Heart left ventricle (tissue), 16 donors: ENCODE data around the gene ZFYVE26. TPM values are rescaled to one million over a fixed set of nuclear protein-coding genes. Genes with fewer than 3 reads are reported as not detected.
"Not testable (repeated sequence)": the region's sequence is repeated elsewhere in the genome, so short reads cannot be mapped to it uniquely, and the experiment has no call there.

Experiments
- ATAC-seq, 4 donors: fragments of 200-7000 bp; cut with Tn5 transposase; one replicate each; pipeline ENCODE4 v1.9.1; 2020 to 2022; ENCODE audit warnings: moderate library complexity in 4 of 4, mild to moderate bottlenecking in 3 of 4, moderate number of reproducible peaks in 1 of 4
- DNase-seq, 5 donors: peaks; one replicate each; pipeline ENCODE4 v3.0.0-alpha.2; 2020
- H3K27ac ChIP-seq, 12 donors: fragments of 200-600 bp; sonication (generic) in 4 of 12; one replicate each; pipeline versions ENCODE4 v1.5.0 to v1.8.0; 2016 to 2022; ENCODE audit warnings: mild to moderate bottlenecking in 2 of 12
- H3K27me3 ChIP-seq, 9 donors: fragments of 200-600 bp; sonication (generic) in 2 of 9; one replicate each; pipeline versions ENCODE4 v1.5.1 to v1.8.0; 2016 to 2022; ENCODE audit warnings: mild to moderate bottlenecking in 3 of 9
- H3K36me3 ChIP-seq, 9 donors: fragments of 200-600 bp; sonication (generic) in 2 of 9; one replicate each; pipeline versions ENCODE4 v1.5.0 to v1.8.0; 2018 to 2022; ENCODE audit warnings: mild to moderate bottlenecking in 2 of 9
- H3K4me1 ChIP-seq, 12 donors: fragments of 200-600 bp; sonication (generic) in 4 of 12; one replicate each; pipeline versions ENCODE4 v1.5.0 to v1.8.0; 2016 to 2022; ENCODE audit warnings: mild to moderate bottlenecking in 3 of 12
- H3K4me3 ChIP-seq, 12 donors: fragments of 200-600 bp; sonication (generic) in 4 of 12; one replicate each; pipeline versions ENCODE4 v1.5.0 to v1.8.0; 2017 to 2022; ENCODE audit warnings: mild to moderate bottlenecking in 9 of 12, moderate library complexity in 4 of 12
- H3K9me3 ChIP-seq, 12 donors: fragments of 200-600 bp; sonication (generic) in 4 of 12; one replicate each; pipeline versions ENCODE4 v1.5.0 to v1.8.0; 2016 to 2022; ENCODE audit warnings: mild to moderate bottlenecking in 1 of 12
- CTCF ChIP-seq, 12 donors: fragments of 200-600 bp; sonication (generic) in 4 of 12; IDR thresholded peaks; one replicate each; pipeline versions ENCODE4 v1.5.0 to v1.8.0; 2018 to 2022; ENCODE audit warnings: antibody characterized with exemption in 12 of 12, mild to moderate bottlenecking in 5 of 12
- POLR2A ChIP-seq, 2 donors: fragments of 450-650 bp; IDR thresholded peaks; one replicate each; pipeline ENCODE4 v1.6.1; 2017; ENCODE audit warnings: antibody characterized with exemption in 2 of 2, mild to moderate bottlenecking in 2 of 2, moderate library complexity in 2 of 2
- WGBS, 4 donors: extraction: QIAGEN DNeasy Blood & Tissue Kit in 2 of 4; methylation state at CpG; one replicate each; pipeline versions ENCODE4 v1.1.5 to v1.1.7; 2013 to 2018; 5-methylcytosine and 5-hydroxymethylcytosine counted together
- intact Hi-C, 10 donors: fragments of 100-400 bp; cut with DNase I; formaldehyde crosslinking; loops; one replicate each; pipeline versions ENCODE4 v1.11.1 to v1.14.2; 2022
- polyA plus RNA-seq, 2 donors: library from polyadenylated mRNA; stranded (reverse); fragments of 200-250 nt; gene quantifications; one replicate each; pipeline ENCODE4 v1.2.3, GENCODE V29; 2013
- total RNA-seq, 9 donors: library from RNA; depleted of rRNA in 2 of 9; stranded (reverse); fragments of >200 nt in 2 of 9; fragmentation: NEBNext Ultra II Directional in 3 of 9; extraction: Animal tissue kit (Norgen Biotek cat#: 25700) in 3 of 9; gene quantifications; one replicate each; pipeline versions ENCODE4 v1.1.0 to v1.2.4, GENCODE V29; 2016 to 2023
- donor health status: ischemic (EF 13 %, LVEDD 7.1; RV severe dilation, severe dysfunction).
- donor health status: healthy with polysubstance abuse.
- donor health status: DM: no; HTN: yes; CAD: no.
- donor health status: DM: no; HTN: no; CAD: no.
- donor health status: ischemic (EF 25% LVEDD 6.9; RV normal size, moderate dysfunction).
- donor health status: ischemic (EF 25% LVEDD 5.7; RV mildly dilated, moderate dysfunction).
- donor health status: healthy.
- donor health status: DM: yes; HTN: yes; CAD: no.
- donor health status: ischemic (EF 35%, LVEDD 5.7; RV mildly dilated, moderate dysfunction).
- donor health status: nonischemic (EF 11% LVEDD 7.7; RV severe dilation, severe dysfunction).
- donor health status: DM: yes; HTN: yes; CAD: no.
- donor health status: PGD.
- donor health status: ischemic (EF 29% LVEDD 5.4; RV normal size, mild dysfunction).
- donor health status: nonischemic (EF 23%, LVEDD 6.1; RV moderate dilation, normal function).

The ZFYVE26 gene
- total and polyA plus RNA-seq, 11 donors, result 5.1 to 24.1 (median 18.2) TPM

GRCh38 chr14:67725171-67725570, 91.2 kb downstream of the ZFYVE26 start:
- ATAC-seq (no peak), DNase-seq (no peak)
- 88 to 91% (median 89%) methylated on average over 5 of the region's 5 CpGs for WGBS, 4 donors
- no peaks in the 10 kb centered on the region for H3K9me3 ChIP-seq
- TF ChIP-seq POLR2A (IDR thresholded peaks at IDR 0.05) (no peak), CTCF (IDR thresholded peaks at IDR 0.05) (no peak)
- intact Hi-C loops, result no loop called here
- peaks cover 0 to 9% (median 0%) of the 10 kb centered on the region in 9 donors for H3K27me3 ChIP-seq
- H3K36me3 ChIP-seq, result no peaks in the 10 kb centered on the region
- H3K4me3 ChIP-seq, result no peak overlapping the region
- H3K27ac ChIP-seq, result no peak overlapping the region
- H3K4me1 ChIP-seq, result peaks cover 0 to 12% (median 6%) of the 10 kb centered on the region in 12 donors

GRCh38 chr14:67722293-67722692, 94.1 kb downstream of the ZFYVE26 start:
- Histone ChIP-seq H3K4me1 (peaks cover 0 to 12% (median 6%) of the 10 kb centered on the region in 12 donors), H3K27me3 (peaks cover 0 to 9% (median 0%) of the 10 kb centered on the region in 9 donors), H3K27ac (no peak overlapping the region), H3K36me3 (no peaks in the 10 kb centered on the region), H3K9me3 (no peaks in the 10 kb centered on the region), H3K4me3 (no peak overlapping the region)
- intact Hi-C loops, result no loop called here
- ATAC-seq, result peak; percentile 90 to 97 (median 96)
- TF ChIP-seq CTCF (IDR thresholded peaks at IDR 0.05) (no peak), POLR2A (IDR thresholded peaks at IDR 0.05) (no peak)
- DNase-seq, result peak; percentile 65 to 87 (median 83)
- 9 to 13% (median 9%) methylated on average over 3 of the region's 3 CpGs for WGBS, 4 donors

- TF ChIP-seq CTCF (IDR thresholded peaks at IDR 0.05) (no peak), POLR2A (IDR thresholded peaks at IDR 0.05) (no peak)
Observed at GRCh38 chr14:67721875-67722274, 94.5 kb downstream of the ZFYVE26 start.

GRCh38 chr14:67719866-67720265, 96.5 kb downstream of the ZFYVE26 start:
- DNase-seq (no peak), ATAC-seq (no peak)
- intact Hi-C loops, result no loop called here
- no peaks in the 10 kb centered on the region for H3K9me3 ChIP-seq
- no peak overlapping the region for H3K27ac ChIP-seq
- 43 to 52% (median 47%) methylated on average over 2 of the region's 2 CpGs for WGBS, 4 donors
- peaks cover 0 to 9% (median 0%) of the 10 kb centered on the region in 9 donors for H3K27me3 ChIP-seq
- TF ChIP-seq CTCF (IDR thresholded peaks at IDR 0.05), result no peak
- no peak for TF ChIP-seq POLR2A (IDR thresholded peaks at IDR 0.05)
- H3K4me1 ChIP-seq, result peaks cover 0 to 12% (median 6%) of the 10 kb centered on the region in 12 donors
- H3K36me3 ChIP-seq, result no peaks in the 10 kb centered on the region
- H3K4me3 ChIP-seq, result no peak overlapping the region

More at GRCh38 chr14:67721875-67722274, 94.5 kb downstream of the ZFYVE26 start:
- Histone ChIP-seq H3K36me3 (no peaks in the 10 kb centered on the region), H3K27ac (no peak overlapping the region), H3K9me3 (no peaks in the 10 kb centered on the region), H3K4me3 (no peak overlapping the region), H3K27me3 (peaks cover 0 to 9% (median 0%) of the 10 kb centered on the region in 9 donors), H3K4me1 (peaks cover 0 to 12% (median 6%) of the 10 kb centered on the region in 12 donors)
- DNase-seq (no peak), ATAC-seq (no peak)
- 61 to 71% (median 66%) methylated on average over 5 of the region's 5 CpGs for WGBS, 4 donors
- intact Hi-C loops, result no loop called here

GRCh38 chr14:67719385-67719784, 97.0 kb downstream of the ZFYVE26 start:
- intact Hi-C loops, H3K27me3 ChIP-seq, DNase-seq, H3K9me3 ChIP-seq, ATAC-seq, H3K4me3 ChIP-seq, H3K36me3 ChIP-seq, H3K27ac ChIP-seq: not testable (repeated sequence)
- H3K4me1 ChIP-seq, result peaks cover 0 to 12% (median 6%) of the 10 kb centered on the region in 12 donors
- WGBS, 4 donors, result 82 to 96% (median 86%) methylated on average over 3 of the region's 3 CpGs
